ENCODE data around the gene RAD9A. TPM values are rescaled to one million over a fixed set of nuclear protein-coding genes. Genes with fewer than 3 reads are reported as not detected.

Gene RAD9A
- total RNA-seq, 1 donor from 2014 or later = 9.4 TPM

GRCh38 chr11:67365736-67366444 lies 25.9 kb upstream of the RAD9A start:
- Histone ChIP-seq H3K79me2 (ENCODE audit: insufficient read depth, low read length) (peaks cover 67% of the 10 kb centered on the region), H3K4me3 (ENCODE audit: insufficient read depth, low read depth, low read length) (no peak overlapping the region), H3K9ac (ENCODE audit: low read length) (peak overlapping the region; percentile 20), H3K4me1 (ENCODE audit: insufficient read depth, low read length) (peaks cover 47% of the 10 kb centered on the region), H3K4me2 (ENCODE audit: low read length) (peak overlapping the region; percentile 60), H3K27me3 (ENCODE audit: insufficient read depth, low read length) (no peaks in the 10 kb centered on the region), H3K9me3 (ENCODE audit: insufficient read depth, low read depth, low read length) (no peaks in the 10 kb centered on the region), H4K20me1 (ENCODE audit: insufficient read depth, low read length) (peaks cover 89% of the 10 kb centered on the region), H3K27ac (ENCODE audit: low read depth, low read length) (no peak overlapping the region), H3K36me3 (ENCODE audit: insufficient read depth, low read length) (peaks cover 14% of the 10 kb centered on the region), H2AFZ (ENCODE audit: low read depth, low read length) (no peak overlapping the region)
- no peaks in the 10 kb centered on the region for H3K9me3 Mint-ChIP-seq (ENCODE audit: unreplicated experiment)
- H3K4me3 Mint-ChIP-seq (ENCODE audit: unreplicated experiment) = peak overlapping the region; percentile 34
- TF ChIP-seq EZH2 (IDR thresholded peaks at IDR 0.05; ENCODE audit: insufficient read depth, low read length) = no peak
- TF ChIP-seq CTCF (IDR thresholded peaks at IDR 0.05; ENCODE audit: insufficient read depth, low read depth, low read length) = no peak
- peaks cover 30% of the 10 kb centered on the region for H3K36me3 Mint-ChIP-seq (ENCODE audit: low read depth, unreplicated experiment)
- FAIRE-seq (no peak), DNase-seq (ENCODE audit: low read depth) (no peak)
- no peak overlapping the region for H3K27ac Mint-ChIP-seq (ENCODE audit: unreplicated experiment)
- no peaks in the 10 kb centered on the region for H3K27me3 Mint-ChIP-seq (ENCODE audit: low read depth, unreplicated experiment)
- H3K4me1 Mint-ChIP-seq (ENCODE audit: low read depth, unreplicated experiment) = peaks cover 39% of the 10 kb centered on the region

- H3K27ac Mint-ChIP-seq (ENCODE audit: unreplicated experiment) = no peak overlapping the region
- Histone ChIP-seq H3K4me1 (ENCODE audit: insufficient read depth, low read length) (peaks cover 53% of the 10 kb centered on the region), H3K27ac (ENCODE audit: low read depth, low read length) (no peak overlapping the region), H3K4me2 (ENCODE audit: low read length) (peak overlapping the region; percentile 60), H2AFZ (ENCODE audit: low read depth, low read length) (no peak overlapping the region), H3K9ac (ENCODE audit: low read length) (peak overlapping the region; percentile 20), H3K27me3 (ENCODE audit: insufficient read depth, low read length) (no peaks in the 10 kb centered on the region), H3K4me3 (ENCODE audit: insufficient read depth, low read depth, low read length) (no peak overlapping the region), H3K36me3 (ENCODE audit: insufficient read depth, low read length) (peaks cover 14% of the 10 kb centered on the region), H3K79me2 (ENCODE audit: insufficient read depth, low read length) (peaks cover 73% of the 10 kb centered on the region), H3K9me3 (ENCODE audit: insufficient read depth, low read depth, low read length) (no peaks in the 10 kb centered on the region), H4K20me1 (ENCODE audit: insufficient read depth, low read length) (peaks cover 91% of the 10 kb centered on the region)
- TF ChIP-seq CTCF (IDR thresholded peaks at IDR 0.05; ENCODE audit: insufficient read depth, low read depth, low read length) (no peak), EZH2 (IDR thresholded peaks at IDR 0.05; ENCODE audit: insufficient read depth, low read length) (no peak)
- no peaks in the 10 kb centered on the region for H3K9me3 Mint-ChIP-seq (ENCODE audit: unreplicated experiment)
- FAIRE-seq (no peak), DNase-seq (ENCODE audit: low read depth) (no peak)
- H3K27me3 Mint-ChIP-seq (ENCODE audit: low read depth, unreplicated experiment) = no peaks in the 10 kb centered on the region
- no peak overlapping the region for H3K4me3 Mint-ChIP-seq (ENCODE audit: unreplicated experiment)
- peaks cover 29% of the 10 kb centered on the region for H3K36me3 Mint-ChIP-seq (ENCODE audit: low read depth, unreplicated experiment)
- H3K4me1 Mint-ChIP-seq (ENCODE audit: low read depth, unreplicated experiment) = peaks cover 46% of the 10 kb centered on the region
Measured at GRCh38 chr11:67366546-67366945, 25.2 kb upstream of the RAD9A start.

Data from astrocyte (in vitro differentiated cells and primary cell).